ENCODE results near the gene POMGNT1. TPM values are rescaled to one million over a fixed set of nuclear protein-coding genes. Genes with fewer than 3 reads are reported as not detected.
A peak's percentile ranks its signal among the peaks of the same experiment; 100 is the strongest.

POMGNT1 gene
- total RNA-seq, 1 donor from 2014 or later = 20.6 TPM

- DNase-seq = peak; percentile 17
Measured at GRCh38 chr1:46183079-46183847, 15.0 kb downstream of the POMGNT1 start.

- DNase-seq = peak; percentile 50
Measured at GRCh38 chr1:46181343-46182260, 16.6 kb downstream of the POMGNT1 start.

DNA sequence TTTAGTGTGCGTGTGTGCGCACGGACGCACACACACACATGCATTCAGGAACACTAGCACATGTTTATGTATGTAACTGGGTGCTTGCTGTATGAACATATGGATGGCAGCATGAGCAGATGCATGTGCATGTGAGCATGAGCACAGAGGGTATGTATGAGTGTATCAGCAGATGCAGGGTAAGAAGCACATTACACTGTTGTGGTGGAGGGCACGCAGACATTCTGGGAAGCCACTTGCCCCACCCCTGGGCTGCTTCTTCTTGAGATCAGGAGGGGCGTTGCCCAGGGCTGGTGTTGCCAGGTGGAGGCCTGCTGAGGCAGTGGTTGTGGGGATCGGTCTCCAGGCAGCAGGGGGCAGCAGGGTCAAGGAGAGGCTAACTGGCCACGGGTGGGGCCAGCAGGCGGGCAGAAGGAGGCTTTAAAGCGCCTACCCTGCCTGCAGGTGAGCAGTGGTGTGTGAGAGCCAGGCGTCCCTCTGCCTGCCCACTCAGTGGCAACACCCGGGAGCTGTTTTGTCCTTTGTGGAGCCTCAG is 18.1 kb downstream of the POMGNT1 start:
- DNase-seq = peak; percentile 67

DNA sequence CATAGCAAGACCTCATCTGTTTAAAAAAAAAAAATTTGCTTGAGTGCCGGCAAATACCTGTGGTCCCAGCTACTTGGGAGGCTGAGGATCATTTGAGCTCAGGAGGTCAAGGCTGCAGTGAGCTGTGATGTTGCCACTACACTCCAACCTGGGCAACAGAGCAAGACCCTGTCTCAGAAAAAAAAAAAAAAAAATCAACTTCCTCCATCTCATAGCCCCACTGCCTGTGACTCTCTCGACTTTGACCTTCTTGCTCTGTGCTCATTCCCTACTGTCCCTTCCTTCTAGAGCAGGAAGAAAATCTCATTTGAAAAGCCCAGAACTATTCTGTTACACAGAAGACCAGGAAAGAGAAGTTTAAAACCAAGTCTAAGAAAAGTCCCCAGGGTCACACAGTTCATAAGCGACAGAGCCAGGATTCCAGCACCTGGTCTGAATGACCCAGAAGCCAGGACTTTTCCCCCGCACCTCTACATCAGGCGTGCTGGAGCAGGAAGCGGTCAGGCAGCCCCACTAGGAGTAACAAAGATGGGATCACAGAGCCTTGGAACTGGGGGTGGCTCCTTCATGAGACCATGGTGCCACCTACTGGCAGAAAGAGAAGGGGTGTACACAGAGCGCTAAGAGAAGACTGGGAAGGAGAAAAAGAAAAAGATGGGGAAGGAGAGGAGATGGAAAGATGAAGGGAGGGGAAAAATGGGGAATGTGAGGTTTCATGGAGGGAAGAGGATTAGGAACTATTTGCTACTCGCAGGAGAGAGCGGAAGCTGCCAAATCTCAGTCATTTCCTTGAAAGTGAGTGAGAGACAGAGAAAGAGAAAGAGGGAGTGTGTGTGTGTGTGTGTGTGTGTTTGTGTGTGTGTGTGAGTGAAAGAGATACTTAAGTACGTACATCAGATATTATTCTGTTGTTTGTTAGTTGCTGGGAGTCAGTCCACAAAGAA is 18.8 kb downstream of the POMGNT1 start:
- peak; percentile 73 for DNase-seq

GRCh38 chr1:46176211-46176865 is 21.9 kb downstream of the POMGNT1 start, which contains the start of gene P3R3URF:
Gene P3R3URF (minus strand): TSS chr1:46176488. CDS start chr1:46176471, 17 bp downstream.
- no peak for DNase-seq

GRCh38 chr1:46175243-46175642 is 23.0 kb downstream of the POMGNT1 start:
- no peak for DNase-seq

- no peak for DNase-seq
Measured at GRCh38 chr1:46174448-46175231, 23.6 kb downstream of the POMGNT1 start, which contains the start of gene TSPAN1. Gene TSPAN1 (plus strand): TSS chr1:46175087. CDS start chr1:46181108, 6,021 bp downstream.

GRCh38 chr1:46173361-46173856 is 24.8 kb downstream of the POMGNT1 start:
- no peak for DNase-seq

DNA sequence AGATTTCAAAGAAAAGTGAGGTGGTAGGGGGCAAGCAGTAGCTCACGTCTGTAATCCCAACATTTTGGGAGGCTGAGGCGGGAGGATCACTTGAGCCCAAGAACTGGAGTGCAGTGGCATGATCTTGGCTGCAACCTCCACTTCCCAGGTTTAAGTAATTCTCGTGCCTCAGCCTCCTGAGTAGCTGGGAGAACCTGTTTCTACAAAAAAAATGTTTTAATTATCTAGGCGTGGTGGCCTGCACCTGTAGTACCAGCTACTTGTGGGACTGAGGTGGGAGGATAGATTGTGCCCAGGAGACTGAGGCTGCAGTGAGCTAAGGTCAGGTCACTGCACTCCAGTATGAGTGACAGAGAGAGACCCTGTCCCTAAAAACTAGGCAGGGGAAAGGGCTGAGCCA is 25.9 kb downstream of the POMGNT1 start:
- DNase-seq = no peak

GRCh38 chr1:46171871-46172270 is 26.4 kb downstream of the POMGNT1 start:
- no peak for DNase-seq

DNA sequence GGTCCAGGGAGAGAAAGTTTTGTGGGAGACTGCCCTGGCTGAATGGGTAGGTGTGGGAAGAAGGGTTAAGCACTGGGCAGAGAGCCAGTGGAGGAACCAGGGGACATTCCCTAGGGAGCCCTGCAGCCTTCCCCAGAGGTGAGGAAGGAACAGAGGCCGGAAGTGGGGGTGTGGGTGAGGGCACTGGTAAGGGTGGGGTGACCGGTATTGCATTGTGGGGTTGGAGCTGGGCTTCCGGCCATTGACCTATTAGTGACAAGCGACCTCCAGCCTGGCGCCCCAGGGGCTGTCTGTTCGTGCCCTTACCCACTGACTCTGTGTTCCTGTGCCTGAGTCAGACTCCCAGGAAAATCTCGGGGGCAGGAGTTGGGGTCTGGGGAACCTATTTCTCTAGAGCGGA is 26.9 kb downstream of the POMGNT1 start:
- no peak for DNase-seq

- no peak for DNase-seq
Measured at GRCh38 chr1:46169811-46170454, 28.3 kb downstream of the POMGNT1 start.

- no peak for DNase-seq
Measured at GRCh38 chr1:46168477-46168876, 29.8 kb downstream of the POMGNT1 start.

- DNase-seq = no peak
Measured at GRCh38 chr1:46166521-46167462, 31.4 kb downstream of the POMGNT1 start.

DNA sequence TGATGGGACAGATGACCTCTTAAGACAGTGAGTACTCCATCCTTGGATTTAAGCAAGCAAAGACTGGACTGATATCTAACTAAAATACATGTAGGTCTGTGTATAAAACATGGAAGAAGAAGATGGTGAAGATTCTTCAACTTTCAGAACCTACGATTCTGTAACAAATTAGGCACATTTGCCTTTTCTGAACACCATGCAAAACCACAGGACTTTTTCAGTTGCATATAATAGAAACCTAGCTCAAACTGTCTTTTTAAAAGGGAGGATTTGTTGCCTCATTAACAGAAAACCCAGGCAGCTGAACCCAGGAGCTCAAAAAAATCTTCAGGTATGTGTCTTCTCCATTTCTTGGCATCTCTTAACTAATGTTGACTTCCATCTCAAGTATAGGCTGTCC is 38.0 kb downstream of the POMGNT1 start:
- no peak for DNase-seq

- DNase-seq = no peak
Measured at GRCh38 chr1:46159516-46159915, 38.7 kb downstream of the POMGNT1 start.

- DNase-seq = no peak
Measured at GRCh38 chr1:46158312-46159281, 39.6 kb downstream of the POMGNT1 start.

Measured in skin of body (tissue), 2 donors.